SU-DHL-6 (cell line): ENCODE results near the gene ITFG2.

Experiments used
- EZH2phosphoT487 ChIP-seq: fragments of 200-600 bp; sonication (generic), shearing (Covaris generic); conservative IDR thresholded peaks from 2 replicates; pipeline ENCODE4 v1.6.1; 2018; ENCODE audit warnings: mild to moderate bottlenecking, antibody characterized with exemption, low read length, moderate library complexity, mixed read lengths
- TF ChIP-seq, protein P1 (sequence below): fragments of 200-600 bp; sonication (generic); IDR thresholded peaks from one replicate; pipeline ENCODE4 v1.5.1; 2017; ENCODE audit warnings: antibody characterized with exemption, mild to moderate bottlenecking, low read length, moderate library complexity; ENCODE audit not compliant: insufficient read depth, poor library complexity, severe bottlenecking

DNA sequence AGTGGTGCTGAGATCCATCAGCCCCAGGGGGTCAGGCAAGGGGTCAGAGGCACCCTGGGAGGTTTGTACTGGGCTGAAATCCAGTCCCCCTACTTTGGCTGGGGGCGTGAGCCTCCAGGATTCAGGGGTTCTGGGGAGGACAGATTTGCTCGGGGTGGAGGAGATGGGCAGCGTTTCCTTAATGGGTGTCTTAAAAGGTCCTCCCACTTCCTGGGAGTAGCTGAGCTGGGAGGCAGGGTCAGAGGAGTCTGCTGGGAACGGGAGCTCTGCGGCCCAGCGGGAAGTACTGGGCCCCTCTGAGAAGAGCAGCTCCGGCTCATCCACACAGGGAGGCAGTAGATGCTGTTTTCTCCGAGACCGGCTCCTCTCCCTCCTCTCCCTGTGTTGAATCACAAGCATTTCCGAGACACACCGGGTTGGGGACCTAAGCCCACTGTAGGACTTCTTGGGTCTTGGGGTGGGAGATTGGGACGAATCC, 46.5 kb downstream of the ITFG2 start:
- TF ChIP-seq, protein P1, sequence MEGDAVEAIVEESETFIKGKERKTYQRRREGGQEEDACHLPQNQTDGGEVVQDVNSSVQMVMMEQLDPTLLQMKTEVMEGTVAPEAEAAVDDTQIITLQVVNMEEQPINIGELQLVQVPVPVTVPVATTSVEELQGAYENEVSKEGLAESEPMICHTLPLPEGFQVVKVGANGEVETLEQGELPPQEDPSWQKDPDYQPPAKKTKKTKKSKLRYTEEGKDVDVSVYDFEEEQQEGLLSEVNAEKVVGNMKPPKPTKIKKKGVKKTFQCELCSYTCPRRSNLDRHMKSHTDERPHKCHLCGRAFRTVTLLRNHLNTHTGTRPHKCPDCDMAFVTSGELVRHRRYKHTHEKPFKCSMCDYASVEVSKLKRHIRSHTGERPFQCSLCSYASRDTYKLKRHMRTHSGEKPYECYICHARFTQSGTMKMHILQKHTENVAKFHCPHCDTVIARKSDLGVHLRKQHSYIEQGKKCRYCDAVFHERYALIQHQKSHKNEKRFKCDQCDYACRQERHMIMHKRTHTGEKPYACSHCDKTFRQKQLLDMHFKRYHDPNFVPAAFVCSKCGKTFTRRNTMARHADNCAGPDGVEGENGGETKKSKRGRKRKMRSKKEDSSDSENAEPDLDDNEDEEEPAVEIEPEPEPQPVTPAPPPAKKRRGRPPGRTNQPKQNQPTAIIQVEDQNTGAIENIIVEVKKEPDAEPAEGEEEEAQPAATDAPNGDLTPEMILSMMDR, result no peak
- no peak for TF ChIP-seq EZH2phosphoT487
